ENCODE data around the gene CDK7. TPM values are rescaled to one million over a fixed set of nuclear protein-coding genes. Genes with fewer than 3 reads are reported as not detected.

CDK7 gene
- total and polyA plus RNA-seq, 9 of the 15 experiments (the other 6 are each of a cell fraction or from before 2014, with no cell fraction given): 41.7 to 143 (median 65.3) TPM

GRCh38 chr5:69250593-69250992, 15.9 kb downstream of the CDK7 start (continued):
- peak; percentile 56 for TF ChIP-seq ZNF592 (IDR thresholded peaks at IDR 0.05)
- TF ChIP-seq DLX4 (CRISPR knock-in tag; IDR thresholded peaks at IDR 0.05): no peak
- no peak for TF ChIP-seq FOXJ2 (tag; IDR thresholded peaks at IDR 0.05)
- no peak for TF ChIP-seq SNRNP70 (optimal IDR thresholded peaks at IDR 0.05; ENCODE audit: low read depth, low read length)
- no peak for TF ChIP-seq YBX1 (IDR thresholded peaks at IDR 0.05)
- TF ChIP-seq SAFB (IDR thresholded peaks at IDR 0.05; ENCODE audit: borderline replicate concordance, low read depth, low read length): no peak
- peak; percentile 88 for TF ChIP-seq MAFG (tag; conservative IDR thresholded peaks at IDR 0.05)
- TF ChIP-seq KLF10 (CRISPR knock-in tag; IDR thresholded peaks at IDR 0.05): no peak
- TF ChIP-seq DPF2 (IDR thresholded peaks at IDR 0.05): peak; percentile 40; the same call in 1 of the 2 replicates
- no peak for TF ChIP-seq PURB (CRISPR knock-in tag; IDR thresholded peaks at IDR 0.05; ENCODE audit: low read depth)
- no peak for TF ChIP-seq SMAD4 (CRISPR knock-in tag; conservative IDR thresholded peaks at IDR 0.05)
- TF ChIP-seq NFE2 (IDR thresholded peaks at IDR 0.05; ENCODE audit: low read depth): peak; percentile 89
- no peak for TF ChIP-seq BCLAF1 (IDR thresholded peaks at IDR 0.05; ENCODE audit: borderline replicate concordance in 1 of 2, control insufficient read depth in 1 of 2, low read depth in 2 of 2, low read length in 1 of 2)
- no peak for TF ChIP-seq NFYB (IDR thresholded peaks at IDR 0.05; ENCODE audit: extremely low read depth, insufficient read length)
- TF ChIP-seq MECOM (CRISPR knock-in tag; IDR thresholded peaks at IDR 0.05): no peak
- no peak for TF ChIP-seq SPI1 (IDR thresholded peaks at IDR 0.05; ENCODE audit: borderline replicate concordance, low read depth, low read length)
- peak; percentile 71 for TF ChIP-seq MAFF (IDR thresholded peaks at IDR 0.05; ENCODE audit: low read length)
- no peak for TF ChIP-seq PREB (CRISPR knock-in tag; IDR thresholded peaks at IDR 0.05)

Data from K562 (cell line).